Brain microvascular endothelial cell (primary cell): ENCODE results near the gene COPRS.

Experiments used
- DNase-seq: peaks from one replicate; pipeline ENCODE4 v3.0.0-alpha.2; 2020
- H3K27ac ChIP-seq: fragments of 250-450 bp; sonication (Bioruptor Pico); 2 replicates; pipeline ENCODE4 v1.5.1; 2020; ENCODE audit warnings: mild to moderate bottlenecking, moderate library complexity
- H3K27me3 ChIP-seq: fragments of 250-450 bp; sonication (Bioruptor Pico); replicated peaks from 2 replicates; pipeline ENCODE4 v1.5.1; 2020; ENCODE audit warnings: mild to moderate bottlenecking
- H3K36me3 ChIP-seq: fragments of 250-450 bp; sonication (Bioruptor Pico); replicated peaks from 2 replicates; pipeline ENCODE4 v1.5.1; 2020; ENCODE audit warnings: mild to moderate bottlenecking
- H3K4me3 ChIP-seq: 2 replicates; pipeline ENCODE4 v1.5.1; 2011; ENCODE audit warnings: low read depth, mild to moderate bottlenecking, control low read depth, low read length, moderate library complexity
- in situ Hi-C: cut with HindIII; loops from 2 replicates; pipeline ENCODE4 v1.10.0; 2017; ENCODE audit warnings: low sequenced_read_pairs, low pct_ligation_motif_present
- TF ChIP-seq, protein P1 (sequence below): IDR thresholded peaks from 2 replicates; pipeline ENCODE4 v1.5.1; 2011; ENCODE audit warnings: low read depth, mild to moderate bottlenecking, moderate library complexity, low read length, control low read depth, inconsistent platforms; ENCODE audit errors: missing control alignments

The COPRS gene

DNA sequence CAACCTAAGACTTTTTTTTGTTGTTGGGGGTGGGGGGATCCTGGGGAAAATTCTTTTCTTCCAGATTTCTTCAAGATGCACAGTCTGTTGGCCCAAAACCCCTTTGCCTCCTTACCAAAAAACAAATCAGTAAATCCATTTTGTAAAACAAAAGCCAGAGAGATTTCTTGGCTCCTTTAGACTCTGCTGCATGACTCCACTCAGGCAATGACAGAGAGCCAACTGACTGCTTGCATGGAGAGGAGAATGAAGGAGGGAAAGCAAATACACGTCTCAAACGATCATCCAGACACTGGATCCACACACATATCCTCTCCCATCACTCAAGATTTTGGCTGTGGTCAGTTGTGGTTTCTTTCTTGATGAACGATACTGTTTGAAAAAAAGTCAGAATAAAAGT is 13.8 kb downstream of the COPRS start:
- in situ Hi-C loops: no loop called here
- H3K27me3 ChIP-seq: no peaks in the 10 kb centered on the region
- TF ChIP-seq, protein P1, sequence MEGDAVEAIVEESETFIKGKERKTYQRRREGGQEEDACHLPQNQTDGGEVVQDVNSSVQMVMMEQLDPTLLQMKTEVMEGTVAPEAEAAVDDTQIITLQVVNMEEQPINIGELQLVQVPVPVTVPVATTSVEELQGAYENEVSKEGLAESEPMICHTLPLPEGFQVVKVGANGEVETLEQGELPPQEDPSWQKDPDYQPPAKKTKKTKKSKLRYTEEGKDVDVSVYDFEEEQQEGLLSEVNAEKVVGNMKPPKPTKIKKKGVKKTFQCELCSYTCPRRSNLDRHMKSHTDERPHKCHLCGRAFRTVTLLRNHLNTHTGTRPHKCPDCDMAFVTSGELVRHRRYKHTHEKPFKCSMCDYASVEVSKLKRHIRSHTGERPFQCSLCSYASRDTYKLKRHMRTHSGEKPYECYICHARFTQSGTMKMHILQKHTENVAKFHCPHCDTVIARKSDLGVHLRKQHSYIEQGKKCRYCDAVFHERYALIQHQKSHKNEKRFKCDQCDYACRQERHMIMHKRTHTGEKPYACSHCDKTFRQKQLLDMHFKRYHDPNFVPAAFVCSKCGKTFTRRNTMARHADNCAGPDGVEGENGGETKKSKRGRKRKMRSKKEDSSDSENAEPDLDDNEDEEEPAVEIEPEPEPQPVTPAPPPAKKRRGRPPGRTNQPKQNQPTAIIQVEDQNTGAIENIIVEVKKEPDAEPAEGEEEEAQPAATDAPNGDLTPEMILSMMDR: no peak
- H3K36me3 ChIP-seq: no peaks in the 10 kb centered on the region
- no peak for DNase-seq
- no peak overlapping the region for H3K4me3 ChIP-seq
- H3K27ac ChIP-seq: no peak overlapping the region

DNA sequence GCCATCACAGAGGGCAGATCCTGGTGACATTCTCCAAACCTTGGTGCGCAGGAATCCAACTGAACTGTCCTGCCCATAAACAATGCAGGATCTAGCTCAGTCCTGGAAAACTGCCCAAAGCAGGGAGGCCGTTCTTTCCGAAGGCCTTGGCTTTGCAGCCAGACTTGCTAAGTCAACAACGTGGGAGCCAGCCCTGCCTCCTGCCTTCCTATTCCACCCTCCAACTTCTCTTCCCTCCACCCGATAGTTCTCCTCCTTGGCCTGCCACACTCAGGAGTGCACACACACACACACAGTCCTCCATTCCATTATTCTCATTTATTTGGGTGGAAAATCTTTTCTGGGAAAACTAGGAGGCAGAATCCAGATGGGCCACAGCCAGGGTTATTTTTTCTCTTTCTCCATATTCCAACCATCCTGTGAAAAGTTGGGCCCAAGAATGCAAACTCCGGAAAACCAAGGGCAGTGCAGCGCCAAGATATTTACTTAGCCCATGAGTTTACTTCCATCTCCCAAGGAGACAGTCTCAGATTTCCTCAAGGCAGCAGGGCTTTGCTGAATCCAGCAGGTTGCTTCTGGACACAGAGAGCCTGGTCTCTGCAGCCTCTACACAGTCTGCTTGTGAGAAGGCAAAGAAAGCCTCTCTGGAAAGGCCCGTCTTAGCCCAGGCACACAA is 15.8 kb downstream of the COPRS start:
- in situ Hi-C loops: no loop called here
- TF ChIP-seq, protein P1: no peak
- Histone ChIP-seq H3K27ac (no peak overlapping the region), H3K4me3 (no peak overlapping the region), H3K27me3 (no peaks in the 10 kb centered on the region), H3K36me3 (no peaks in the 10 kb centered on the region)
- DNase-seq: peak; percentile 43

DNA sequence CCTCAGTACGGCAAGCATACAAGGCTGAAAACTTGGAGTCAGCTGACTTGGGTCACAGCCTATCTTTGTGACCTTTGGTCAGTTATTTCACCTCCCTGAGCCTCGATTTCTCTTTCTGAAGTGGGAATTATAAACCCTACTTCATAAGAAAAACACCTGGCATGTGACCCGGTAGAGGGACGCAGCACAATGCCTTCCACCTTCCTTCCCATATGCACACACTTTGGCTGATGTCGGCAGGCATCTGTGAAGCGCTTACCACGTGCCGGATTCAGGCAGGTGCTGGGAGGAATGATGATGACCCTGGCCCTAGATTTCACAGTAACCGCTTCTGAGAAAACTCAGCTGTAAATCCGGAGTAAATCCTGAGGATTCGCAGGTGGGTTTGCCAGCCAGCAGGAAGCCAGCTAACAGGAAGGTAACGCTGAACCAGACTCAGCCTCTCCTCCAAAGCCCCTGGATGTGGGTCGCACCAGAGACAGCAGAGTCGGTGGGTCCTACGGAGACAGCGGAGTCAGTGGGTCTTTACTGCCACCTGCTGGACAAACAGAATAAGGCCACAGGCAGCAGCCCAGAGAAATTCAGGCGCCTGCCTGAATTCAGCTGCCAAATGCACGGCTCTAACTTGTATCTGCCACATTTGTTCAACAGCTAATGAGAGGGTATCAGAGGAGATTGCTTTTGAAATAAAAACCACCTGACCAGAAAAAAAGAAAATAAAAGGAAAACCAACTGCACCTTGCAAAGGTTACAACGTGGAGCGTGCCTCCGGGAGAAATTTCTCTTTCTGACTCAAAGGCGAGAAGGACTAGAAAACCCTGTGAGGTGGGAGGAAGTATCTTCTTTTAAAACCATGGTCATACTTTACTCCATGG is 16.6 kb downstream of the COPRS start:
- DNase-seq: peak; percentile 49
- in situ Hi-C loops: no loop called here

DNA sequence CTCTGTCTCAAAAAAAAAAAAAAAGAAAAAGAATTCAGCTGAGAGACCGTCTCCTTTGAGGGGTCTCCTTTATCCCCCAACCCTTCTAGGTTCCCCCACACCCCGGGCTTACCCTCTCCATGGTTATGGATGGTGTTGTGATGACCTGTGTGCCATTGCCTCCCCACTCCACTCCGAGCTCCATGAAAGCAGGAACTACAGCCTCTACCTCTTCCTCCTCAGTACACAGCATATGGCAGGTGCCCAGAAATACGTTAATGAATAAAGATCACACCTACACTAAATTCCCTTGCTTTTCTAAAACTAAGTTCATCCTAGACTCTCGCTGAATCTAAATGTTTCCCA is 17.2 kb downstream of the COPRS start:
- no peak for DNase-seq

More for the DNA sequence above, 16.6 kb downstream of the COPRS start:
- H3K4me3 ChIP-seq: peak overlapping the region; percentile 31
- no peaks in the 10 kb centered on the region for H3K27me3 ChIP-seq
- no peak overlapping the region for H3K27ac ChIP-seq
- H3K36me3 ChIP-seq: no peaks in the 10 kb centered on the region
- TF ChIP-seq, protein P1: peak; percentile 96

DNA sequence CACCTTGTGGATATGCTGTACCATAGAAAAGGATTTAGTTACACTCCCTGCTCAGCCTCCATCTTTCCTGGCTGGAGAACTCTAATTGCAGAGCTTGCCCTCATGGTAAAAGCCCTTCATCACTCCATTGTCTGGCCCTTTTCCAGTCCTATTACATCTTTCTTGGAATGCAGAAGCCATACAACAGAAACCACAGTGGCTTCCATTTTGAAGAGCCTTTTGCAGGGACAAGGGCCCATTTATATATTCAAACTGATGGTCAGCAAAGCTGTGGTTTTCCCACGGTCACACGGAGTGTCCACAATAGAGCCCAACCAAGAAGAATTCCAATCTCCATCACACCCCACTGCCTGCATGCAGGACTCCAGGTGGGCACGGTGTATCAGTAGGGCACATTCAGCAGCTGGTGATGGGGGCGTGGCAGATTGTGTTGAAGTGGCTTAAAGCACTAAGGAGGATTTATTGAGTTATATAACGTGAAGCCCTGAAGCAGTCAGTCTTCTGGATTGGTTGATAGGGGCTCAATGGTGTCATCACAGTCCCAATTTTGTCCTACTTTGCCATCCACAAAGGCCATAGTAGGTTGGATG is 20.3 kb downstream of the COPRS start:
- no peaks in the 10 kb centered on the region for H3K27me3 ChIP-seq
- TF ChIP-seq, protein P1: no peak
- H3K27ac ChIP-seq: no peak overlapping the region
- H3K4me3 ChIP-seq: no peak overlapping the region
- in situ Hi-C loops: no loop called here
- no peak for DNase-seq
- H3K36me3 ChIP-seq: no peaks in the 10 kb centered on the region

More for the DNA sequence above, 17.2 kb downstream of the COPRS start:
- in situ Hi-C loops: no loop called here
- TF ChIP-seq, protein P1: no peak
- H3K27me3 ChIP-seq: no peaks in the 10 kb centered on the region
- no peaks in the 10 kb centered on the region for H3K36me3 ChIP-seq
- no peak overlapping the region for H3K27ac ChIP-seq
- H3K4me3 ChIP-seq: no peak overlapping the region
